ENCODE results near the gene CEP89. TPM values are rescaled to one million over a fixed set of nuclear protein-coding genes. Genes with fewer than 3 reads are reported as not detected.
"Not testable (repeated sequence)": the region's sequence is repeated elsewhere in the genome, so short reads cannot be mapped to it uniquely, and the experiment has no call there.

Gene CEP89
- total RNA-seq, 1 experiment from 2014 or later = 31.1 TPM

- BruUV-seq (replicated peaks) = no TSS peak
- intact Hi-C loops (cut with micrococcal nuclease; ENCODE audit: unreplicated experiment) = no loop called here
- no peak overlapping the region for H3K27ac Mint-ChIP-seq (ENCODE audit: unreplicated experiment)
- no peaks in the 10 kb centered on the region for H3K27me3 Mint-ChIP-seq (ENCODE audit: unreplicated experiment)
- CTCF ChIA-PET = interaction anchor here (1.4 kb wide), 1 partner anchor 9 kb away, joined by 6 read pairs; no protein-coding TSS in a partner anchor
- no peak for DNase-seq
- H3K36me3 Mint-ChIP-seq (ENCODE audit: insufficient read depth, unreplicated experiment) = no peaks in the 10 kb centered on the region
- no peaks in the 10 kb centered on the region for H3K9me3 Mint-ChIP-seq (ENCODE audit: low read depth, unreplicated experiment)
- no peak overlapping the region for H3K4me3 Mint-ChIP-seq (ENCODE audit: low read depth, unreplicated experiment)
- peaks cover 9% of the 10 kb centered on the region for H3K4me1 Mint-ChIP-seq (ENCODE audit: low read depth, unreplicated experiment)
- no peak for TF ChIP-seq CTCF (IDR thresholded peaks at IDR 0.05; ENCODE audit: unreplicated experiment)
Measured at GRCh38 chr19:32869966-32870573, 101.7 kb downstream of the CEP89 start.

GRCh38 chr19:32869369-32869965 lies 102.3 kb downstream of the CEP89 start, which contains the start of gene SLC7A9:
SLC7A9 (minus strand) TSS chr19:32869767; CDS start chr19:32868534, 1,233 bp downstream.
- H3K27me3 Mint-ChIP-seq (ENCODE audit: unreplicated experiment) = no peaks in the 10 kb centered on the region
- CTCF ChIA-PET = interaction anchor here (1.4 kb wide), 1 partner anchor 9 kb away, joined by 6 read pairs; no protein-coding TSS in a partner anchor
- no peaks in the 10 kb centered on the region for H3K36me3 Mint-ChIP-seq (ENCODE audit: insufficient read depth, unreplicated experiment)
- no TSS peak for BruUV-seq (replicated peaks)
- no peak for TF ChIP-seq CTCF (IDR thresholded peaks at IDR 0.05; ENCODE audit: unreplicated experiment)
- no peaks in the 10 kb centered on the region for H3K9me3 Mint-ChIP-seq (ENCODE audit: low read depth, unreplicated experiment)
- intact Hi-C loops (cut with micrococcal nuclease; ENCODE audit: unreplicated experiment) = no loop called here
- peaks cover 9% of the 10 kb centered on the region for H3K4me1 Mint-ChIP-seq (ENCODE audit: low read depth, unreplicated experiment)
- H3K4me3 Mint-ChIP-seq (ENCODE audit: low read depth, unreplicated experiment) = no peak within 1 kb of the TSS
- H3K27ac Mint-ChIP-seq (ENCODE audit: unreplicated experiment) = no peak within 1 kb of the TSS
- no peak for DNase-seq

GRCh38 chr19:32868206-32868950 lies 103.4 kb downstream of the CEP89 start:
- Mint-ChIP-seq H3K36me3 (ENCODE audit: insufficient read depth, unreplicated experiment) (no peaks in the 10 kb centered on the region), H3K4me3 (ENCODE audit: low read depth, unreplicated experiment) (no peak overlapping the region), H3K27ac (ENCODE audit: unreplicated experiment) (no peak overlapping the region), H3K27me3 (ENCODE audit: unreplicated experiment) (no peaks in the 10 kb centered on the region), H3K4me1 (ENCODE audit: low read depth, unreplicated experiment) (peaks cover 9% of the 10 kb centered on the region), H3K9me3 (ENCODE audit: low read depth, unreplicated experiment) (no peaks in the 10 kb centered on the region)
- CTCF ChIA-PET = interaction anchor here (0.6 to 1.4 kb wide), 3 partner anchors 10 to 250 kb away, joined by 3 to 6 read pairs (median 3); no protein-coding TSS in a partner anchor
- no peak for DNase-seq
- no TSS peak for BruUV-seq (replicated peaks)
- TF ChIP-seq CTCF (IDR thresholded peaks at IDR 0.05; ENCODE audit: unreplicated experiment) = no peak
- intact Hi-C loops (cut with micrococcal nuclease; ENCODE audit: unreplicated experiment) = no loop called here

GRCh38 chr19:32867436-32867835 lies 104.3 kb downstream of the CEP89 start:
- intact Hi-C loops (cut with micrococcal nuclease; ENCODE audit: unreplicated experiment); H3K9me3 Mint-ChIP-seq (ENCODE audit: low read depth, unreplicated experiment); DNase-seq; H3K27ac Mint-ChIP-seq (ENCODE audit: unreplicated experiment); H3K27me3 Mint-ChIP-seq (ENCODE audit: unreplicated experiment); H3K4me1 Mint-ChIP-seq (ENCODE audit: low read depth, unreplicated experiment); BruUV-seq (replicated peaks); H3K36me3 Mint-ChIP-seq (ENCODE audit: insufficient read depth, unreplicated experiment); CTCF ChIA-PET; H3K4me3 Mint-ChIP-seq (ENCODE audit: low read depth, unreplicated experiment): not testable (repeated sequence)
